Stimulated activated CD4-positive, alpha-beta T cell treated with anti-CD3 and anti-CD28 coated beads, TNF-alpha, amount 100 ng/mL, for 48 hours (primary cell): Measurements from ENCODE around the gene DZIP1.
"Not testable (repeated sequence)": the region's sequence is repeated elsewhere in the genome, so short reads cannot be mapped to it uniquely, and the experiment has no call there.

Source experiments
- DNase-seq, 3 donors: peaks; one replicate each; pipeline ENCODE4 v3.0.0-alpha.2; 2020; ENCODE audit warnings: low read depth in 3 of 3

Gene DZIP1, protein sequence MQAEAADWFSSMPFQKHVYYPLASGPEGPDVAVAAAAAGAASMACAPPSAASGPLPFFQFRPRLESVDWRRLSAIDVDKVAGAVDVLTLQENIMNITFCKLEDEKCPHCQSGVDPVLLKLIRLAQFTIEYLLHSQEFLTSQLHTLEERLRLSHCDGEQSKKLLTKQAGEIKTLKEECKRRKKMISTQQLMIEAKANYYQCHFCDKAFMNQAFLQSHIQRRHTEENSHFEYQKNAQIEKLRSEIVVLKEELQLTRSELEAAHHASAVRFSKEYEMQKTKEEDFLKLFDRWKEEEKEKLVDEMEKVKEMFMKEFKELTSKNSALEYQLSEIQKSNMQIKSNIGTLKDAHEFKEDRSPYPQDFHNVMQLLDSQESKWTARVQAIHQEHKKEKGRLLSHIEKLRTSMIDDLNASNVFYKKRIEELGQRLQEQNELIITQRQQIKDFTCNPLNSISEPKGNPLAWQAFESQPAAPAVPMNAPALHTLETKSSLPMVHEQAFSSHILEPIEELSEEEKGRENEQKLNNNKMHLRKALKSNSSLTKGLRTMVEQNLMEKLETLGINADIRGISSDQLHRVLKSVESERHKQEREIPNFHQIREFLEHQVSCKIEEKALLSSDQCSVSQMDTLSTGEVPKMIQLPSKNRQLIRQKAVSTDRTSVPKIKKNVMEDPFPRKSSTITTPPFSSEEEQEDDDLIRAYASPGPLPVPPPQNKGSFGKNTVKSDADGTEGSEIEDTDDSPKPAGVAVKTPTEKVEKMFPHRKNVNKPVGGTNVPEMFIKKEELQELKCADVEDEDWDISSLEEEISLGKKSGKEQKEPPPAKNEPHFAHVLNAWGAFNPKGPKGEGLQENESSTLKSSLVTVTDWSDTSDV

DNA sequence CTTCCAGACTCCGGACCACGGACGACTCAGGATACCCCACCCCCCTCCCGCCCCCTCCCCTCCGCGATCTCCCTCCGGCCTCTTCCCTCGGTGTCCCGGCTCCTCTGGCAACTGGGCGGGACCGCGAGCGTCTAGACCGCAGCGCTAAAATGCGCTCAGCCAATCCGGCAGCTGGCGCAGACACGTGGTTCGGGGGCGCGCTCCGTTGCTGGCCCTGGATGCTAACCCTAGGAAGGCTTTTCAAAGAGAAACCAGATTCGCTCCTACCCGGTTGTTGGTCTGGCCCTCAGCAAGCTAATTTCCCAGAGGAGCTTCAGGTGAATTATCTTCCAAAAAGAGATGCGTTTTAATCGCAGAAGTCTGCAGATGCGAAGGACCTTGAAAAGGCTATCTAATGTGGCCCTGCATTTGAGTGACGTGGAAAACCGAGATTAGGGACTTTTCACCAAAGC is at the start of gene DZIP1:
Gene DZIP1 (minus strand): TSS at position 106 of the 452 bp plus-strand sequence. CDS start 2,677 bp downstream, outside the sequence.
- DNase-seq = peak in 1 of 3 donors; percentile 21

DNA sequence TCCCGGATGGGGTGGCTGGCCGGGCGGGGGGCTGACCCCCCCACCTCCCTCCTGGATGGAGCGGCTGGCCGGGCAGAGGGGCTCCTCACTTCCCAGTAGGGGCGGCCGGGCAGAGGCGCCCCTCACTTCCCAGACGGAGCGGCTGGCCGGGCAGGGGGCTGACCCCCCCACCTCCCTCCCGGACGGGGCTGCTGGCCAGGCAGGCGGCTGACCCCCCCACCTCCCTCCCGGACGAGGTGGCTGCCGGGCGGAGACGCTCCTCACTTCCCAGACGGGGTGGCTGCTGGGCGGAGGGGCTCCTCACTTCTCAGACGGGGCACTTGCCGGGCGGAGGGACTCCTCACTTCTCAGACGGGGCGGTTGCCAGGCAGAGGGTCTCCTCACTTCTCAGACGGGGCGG is 46.5 kb upstream of the DZIP1 start:
- not testable (repeated sequence) for DNase-seq

DNA sequence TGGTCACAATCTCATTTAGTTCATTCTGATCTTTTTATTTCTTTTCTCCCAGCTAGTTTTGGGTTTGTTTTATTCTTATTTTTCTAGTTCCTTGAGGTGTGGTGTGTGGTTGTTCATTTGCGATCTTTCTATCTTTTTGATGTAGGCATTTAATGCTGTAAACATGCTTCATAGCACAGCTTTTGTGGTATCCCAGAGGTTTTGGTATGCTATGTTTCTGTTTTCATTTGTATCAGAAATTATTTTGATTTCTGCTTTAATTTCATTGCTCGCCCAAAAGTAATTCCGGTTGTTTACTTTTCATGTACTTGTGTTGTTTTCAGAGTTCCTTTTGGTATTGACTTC is 45.0 kb upstream of the DZIP1 start:
- DNase-seq = no peak

DNA sequence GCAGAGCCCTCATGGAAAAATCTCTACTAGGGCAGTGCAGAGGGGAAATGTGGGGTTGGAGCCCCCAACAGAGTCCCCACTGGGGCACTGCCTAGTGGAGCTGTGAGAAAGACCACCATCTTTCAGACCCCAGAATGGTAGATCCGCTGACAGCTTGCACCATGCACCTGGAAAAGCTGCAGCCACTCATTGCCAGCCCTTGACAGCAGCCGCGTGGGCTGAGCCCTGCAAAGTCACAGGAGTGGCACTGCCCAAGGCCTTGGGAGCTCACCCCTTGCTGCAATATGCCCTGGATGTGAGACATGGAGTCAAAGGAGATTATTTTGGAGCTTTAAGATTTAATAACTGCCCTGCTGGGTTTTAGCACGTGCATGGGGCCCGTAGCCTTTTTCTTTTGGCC is 40.5 kb upstream of the DZIP1 start:
- DNase-seq = not testable (repeated sequence)

DNA sequence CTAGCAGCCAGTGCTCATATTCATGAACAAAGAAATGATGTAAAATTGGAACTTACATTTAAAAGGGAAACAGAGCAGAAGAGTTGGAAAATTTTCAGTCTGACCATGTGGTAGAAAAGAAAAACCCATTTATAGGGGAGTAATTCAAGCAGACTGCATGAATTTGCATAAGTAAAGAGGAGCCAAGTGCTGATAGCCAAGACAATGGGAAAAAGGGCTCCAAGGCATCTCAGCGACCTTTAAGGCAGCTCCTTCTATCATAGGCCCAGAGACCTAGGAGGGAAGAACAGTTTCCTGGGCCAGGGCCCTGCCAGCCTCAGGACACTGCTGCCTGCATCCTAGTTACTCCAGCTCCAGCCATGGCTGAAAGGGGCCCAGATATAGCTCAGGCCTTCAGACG is 39.9 kb upstream of the DZIP1 start:
- DNase-seq = no peak

DNA sequence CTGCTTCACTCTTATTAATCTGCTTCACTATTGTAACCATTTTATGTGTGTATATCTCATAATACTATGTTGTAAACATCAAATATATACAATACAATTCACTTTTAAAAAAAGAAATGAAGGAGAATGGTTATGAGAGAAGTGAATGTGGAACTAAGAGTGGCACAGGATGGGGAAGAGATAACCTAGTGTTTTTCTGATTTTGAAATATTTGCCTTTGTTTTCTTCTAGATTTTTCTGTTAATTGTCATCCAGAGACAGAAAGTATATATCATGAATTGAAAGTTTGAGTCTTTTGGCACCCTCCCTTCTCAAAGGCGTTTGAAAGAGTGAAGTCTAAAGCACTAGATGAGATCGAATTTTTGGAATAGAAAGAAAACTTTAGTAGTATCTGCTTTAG is 35.2 kb upstream of the DZIP1 start:
- no peak for DNase-seq

DNA sequence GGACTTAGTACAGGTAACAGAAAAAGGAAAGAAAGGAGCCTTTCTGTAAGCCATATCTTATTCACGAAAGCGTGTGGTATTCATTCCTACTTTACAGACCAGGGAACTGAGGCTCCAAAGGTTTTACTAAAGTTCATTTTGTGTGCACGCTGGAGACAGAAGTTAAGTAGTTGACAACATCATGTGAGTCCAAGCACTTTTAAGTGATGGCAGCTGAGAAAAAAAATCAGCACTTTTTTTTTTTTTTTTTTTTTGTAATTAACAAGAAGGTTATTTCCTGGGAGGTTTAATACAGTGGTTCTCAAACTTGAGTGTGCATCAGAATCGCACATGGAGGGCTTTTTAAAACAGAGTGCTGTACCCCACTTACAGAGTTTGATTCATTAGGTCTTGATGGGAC is 34.5 kb upstream of the DZIP1 start:
- DNase-seq = no peak

DNA sequence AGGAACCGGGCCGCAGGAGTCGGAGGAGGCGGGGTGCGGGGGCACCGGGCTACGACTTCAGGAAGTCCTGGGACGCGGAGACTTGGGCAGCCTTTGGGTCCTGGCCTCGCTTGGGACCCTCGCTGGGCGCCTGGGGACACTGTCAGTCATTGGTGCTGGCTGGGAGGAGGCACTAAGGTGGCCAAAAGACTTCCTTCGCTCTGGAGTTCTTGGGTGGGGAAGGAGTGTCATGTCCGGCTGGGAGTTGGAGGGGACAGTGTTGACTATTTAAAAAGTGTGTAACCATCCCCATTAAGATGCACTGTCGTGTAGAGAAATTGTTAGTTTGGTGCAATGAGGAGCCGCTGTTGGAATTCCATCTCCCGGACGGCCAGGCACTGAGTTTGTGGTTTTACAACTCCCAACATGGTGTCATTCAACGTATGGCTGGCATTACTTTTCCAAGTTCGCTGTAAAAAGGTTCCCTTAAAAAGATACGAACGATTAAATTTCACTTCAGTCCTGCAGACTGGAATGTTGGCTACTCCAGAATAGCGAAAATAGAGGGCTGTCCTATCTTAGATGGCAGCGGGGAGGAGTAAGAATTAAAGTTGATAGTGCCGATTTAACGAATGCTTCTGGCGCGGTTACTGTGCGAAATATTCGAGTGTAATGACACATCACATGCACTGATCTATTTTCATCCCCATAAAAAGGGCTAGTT is 33.2 kb upstream of the DZIP1 start:
- no peak for DNase-seq

DNA sequence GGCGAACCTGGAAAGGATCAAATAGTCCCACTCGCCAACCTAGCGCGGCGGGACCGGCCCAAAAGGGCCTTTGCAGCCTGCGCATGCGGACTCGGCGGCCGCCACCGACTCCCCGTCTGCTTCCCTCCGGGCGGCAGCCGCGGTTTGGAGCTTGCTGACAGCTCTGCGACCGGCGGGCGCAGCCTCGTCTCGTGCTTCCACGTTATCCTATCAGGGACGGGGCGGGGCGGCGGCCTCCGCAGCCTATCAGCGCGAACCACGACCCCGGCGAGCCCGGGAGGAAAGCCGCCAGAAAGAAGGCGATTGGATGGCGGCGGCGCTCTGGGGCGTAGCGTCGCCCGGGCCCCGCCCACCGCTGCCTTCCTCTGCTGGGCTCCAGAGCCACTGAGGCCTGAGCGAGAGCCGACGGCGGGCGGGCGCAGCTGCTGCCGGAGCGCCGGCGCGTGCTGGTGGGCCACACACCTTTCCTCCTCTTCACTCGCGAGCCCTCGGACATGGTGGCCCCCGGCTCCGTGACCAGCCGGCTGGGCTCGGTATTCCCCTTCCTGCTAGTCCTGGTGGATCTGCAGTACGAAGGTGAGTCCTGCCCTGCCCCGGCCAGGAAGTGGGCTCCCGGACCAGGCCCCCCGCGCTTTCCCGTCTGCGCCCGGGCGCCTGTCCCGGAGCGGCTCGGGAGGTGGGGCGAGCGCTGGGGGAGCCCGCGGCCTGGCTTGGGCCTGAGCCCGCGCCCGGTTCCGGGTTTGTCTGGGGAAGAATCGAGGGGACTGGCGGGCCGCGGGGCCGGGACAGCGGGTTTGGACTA is 32.5 kb upstream of the DZIP1 start, which contains the start of gene DNAJC3:
Gene DNAJC3 (plus strand): TSS at position 378 of the 802 bp plus-strand sequence. CDS start 117 bp downstream, at position 495.
- DNase-seq = peak; percentile 95

DNA sequence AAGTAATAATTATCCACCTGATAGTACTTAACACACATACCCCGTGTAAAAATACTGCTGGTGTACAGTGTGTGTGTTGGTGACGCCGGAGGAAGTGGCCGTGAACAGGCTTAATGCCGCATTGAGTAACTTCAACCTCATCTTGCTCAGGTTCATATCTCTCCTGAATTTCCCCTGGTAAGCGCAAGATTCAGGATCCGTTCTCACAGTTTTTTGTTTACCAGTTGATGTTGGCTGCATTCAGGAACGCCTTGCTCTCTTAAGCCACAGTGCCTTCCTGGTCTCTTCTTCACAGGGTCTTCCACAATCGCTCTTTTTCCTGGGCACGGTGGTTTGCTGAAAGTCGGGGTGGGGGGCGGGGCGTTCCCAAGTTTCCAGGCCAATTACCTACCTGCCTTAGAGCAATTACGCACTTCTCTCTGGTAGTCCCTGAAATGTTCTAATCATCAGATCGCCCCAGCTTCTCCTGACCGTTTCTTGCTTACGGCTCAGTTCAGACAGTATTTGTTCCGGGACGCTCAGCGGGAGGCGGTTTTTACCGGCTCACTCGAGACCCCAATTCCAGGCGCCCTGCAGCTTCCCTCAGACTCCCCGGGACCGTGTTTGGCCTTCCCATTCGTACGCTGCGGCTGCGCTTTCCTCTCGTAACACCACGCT is 31.7 kb upstream of the DZIP1 start:
- peak in 1 of 3 donors; percentile 20 for DNase-seq

DNA sequence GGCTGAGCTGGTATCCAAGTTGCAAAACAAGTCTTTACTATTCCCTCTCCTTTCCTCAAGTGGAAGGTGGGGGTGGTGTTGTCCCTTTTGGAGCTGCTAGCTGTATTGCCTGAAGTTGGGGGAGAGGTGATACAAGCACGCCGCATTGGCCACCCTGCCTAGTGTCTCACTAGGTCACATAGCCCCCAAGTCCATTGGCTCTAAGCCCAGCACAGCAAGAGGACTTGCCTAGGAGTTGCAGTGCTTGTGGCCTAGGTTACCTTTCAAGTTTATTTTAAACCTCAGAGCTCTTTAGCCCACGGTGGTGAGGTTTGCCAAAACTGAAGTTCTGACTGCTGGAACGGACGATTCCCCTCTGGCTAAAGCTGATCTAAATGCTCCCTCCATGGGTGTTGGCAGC is 27.1 kb upstream of the DZIP1 start:
- no peak for DNase-seq

DNA sequence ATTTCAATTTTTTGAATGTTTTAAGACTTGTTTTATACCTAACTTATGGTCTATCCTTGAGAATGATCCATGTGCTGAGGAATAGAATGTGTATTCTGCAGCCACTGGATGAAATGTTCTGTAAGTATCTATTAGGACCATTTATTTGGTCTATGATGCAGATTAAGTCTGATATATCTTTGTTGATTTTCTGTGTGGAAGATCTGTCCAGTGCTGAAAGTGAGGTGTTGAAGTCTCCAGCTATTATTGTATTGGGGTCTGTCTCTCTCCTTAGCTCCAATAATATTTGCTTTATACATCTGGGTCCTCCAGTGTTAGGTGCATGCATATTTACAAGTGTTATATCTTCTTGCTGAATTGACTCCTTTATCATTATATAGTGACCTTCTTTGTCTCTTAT is 22.7 kb upstream of the DZIP1 start:
- not testable (repeated sequence) for DNase-seq

DNA sequence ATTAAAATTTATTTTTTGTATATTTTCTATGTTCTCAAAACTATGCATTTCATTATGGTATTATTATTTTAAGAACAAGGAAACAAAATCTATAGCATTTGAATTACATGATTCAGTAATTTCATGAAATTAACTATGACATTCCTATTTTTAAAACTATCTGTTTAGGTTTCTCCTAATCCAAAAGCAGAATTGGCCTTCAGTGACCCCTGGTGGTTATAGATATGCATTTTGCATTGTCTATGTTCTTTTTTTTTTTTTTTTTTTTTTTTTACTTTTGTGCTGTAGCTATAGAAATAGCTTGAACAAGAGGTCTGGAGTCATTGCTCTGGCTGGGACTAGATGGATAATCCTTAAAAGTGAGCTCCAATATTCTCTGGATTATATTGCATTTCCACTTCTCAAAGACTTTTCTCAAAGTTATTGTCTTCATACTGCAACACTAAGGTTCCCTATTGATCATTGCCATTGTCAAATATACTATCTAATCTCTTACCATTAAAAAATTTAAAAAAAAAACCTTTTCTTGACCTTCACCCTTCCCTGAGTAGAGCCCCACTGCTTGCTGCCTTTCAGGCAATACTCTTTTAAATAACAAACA is 16.6 kb upstream of the DZIP1 start:
- no peak for DNase-seq

DNA sequence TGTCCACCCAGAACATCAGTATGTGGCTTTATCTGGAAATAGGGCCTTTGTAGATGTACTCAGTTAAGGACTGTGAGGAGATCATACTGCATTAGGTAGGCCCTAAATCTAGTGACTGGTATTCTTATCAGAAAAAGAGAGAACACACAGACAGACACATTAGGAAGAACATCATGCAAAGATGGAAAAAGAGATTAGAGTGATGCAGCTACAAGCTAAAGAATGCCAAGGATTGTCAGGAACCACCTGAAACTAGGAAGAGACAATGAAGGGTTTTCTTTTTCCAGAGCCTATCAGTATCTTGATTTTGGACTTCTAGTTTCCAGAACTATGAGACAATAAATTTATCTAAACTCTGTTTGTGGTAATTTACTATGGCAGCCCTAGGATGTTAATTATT is 15.0 kb upstream of the DZIP1 start:
- DNase-seq = no peak

DNA sequence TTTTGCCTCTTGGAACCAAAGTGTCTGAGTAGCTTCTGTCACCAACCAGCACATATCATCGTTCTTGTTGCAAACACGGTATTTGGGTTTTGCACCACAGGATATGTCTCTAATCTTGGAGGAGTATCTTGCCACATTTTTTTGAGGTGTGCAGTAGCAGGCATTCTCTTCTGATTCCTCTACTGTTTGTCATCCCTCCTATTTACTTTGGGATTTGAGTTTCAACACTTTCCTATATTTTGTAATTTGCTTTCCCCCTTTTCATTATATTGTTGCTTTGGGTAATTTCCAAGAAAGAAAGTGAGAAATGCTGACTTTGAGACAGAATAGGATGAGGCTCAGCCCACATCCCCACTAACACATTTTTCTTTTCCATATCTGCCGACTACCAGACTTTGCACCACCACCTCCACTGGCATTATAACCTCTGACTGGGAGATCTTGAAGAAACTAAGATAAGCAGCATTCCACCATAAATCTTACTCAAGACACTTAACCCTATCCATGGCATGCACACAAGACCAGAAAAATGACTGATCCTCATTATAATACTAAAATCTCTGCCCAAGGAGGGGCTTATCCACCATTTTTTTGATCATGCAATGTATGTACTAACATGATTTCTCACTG is 12.0 kb upstream of the DZIP1 start:
- no peak for DNase-seq

DNA sequence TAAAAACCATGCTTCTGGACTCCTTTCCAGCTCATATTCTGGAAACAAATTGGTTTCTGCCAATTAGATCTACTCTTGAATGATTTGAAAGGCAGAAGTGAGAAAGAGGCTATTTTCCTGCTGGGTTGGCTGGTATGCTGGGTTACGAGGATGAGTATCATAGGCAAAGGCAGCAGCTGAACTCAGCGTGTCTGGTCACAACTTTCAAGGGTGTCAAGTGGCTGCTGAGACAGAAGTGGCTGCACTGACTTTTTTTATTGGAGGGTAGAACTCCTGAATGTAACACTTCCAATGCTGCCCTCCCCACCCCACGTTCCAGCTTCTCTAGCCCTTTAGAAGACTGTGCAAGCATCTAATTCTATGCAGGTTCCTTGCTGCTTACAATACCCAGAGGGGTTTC is 8.3 kb upstream of the DZIP1 start:
- no peak for DNase-seq

DNA sequence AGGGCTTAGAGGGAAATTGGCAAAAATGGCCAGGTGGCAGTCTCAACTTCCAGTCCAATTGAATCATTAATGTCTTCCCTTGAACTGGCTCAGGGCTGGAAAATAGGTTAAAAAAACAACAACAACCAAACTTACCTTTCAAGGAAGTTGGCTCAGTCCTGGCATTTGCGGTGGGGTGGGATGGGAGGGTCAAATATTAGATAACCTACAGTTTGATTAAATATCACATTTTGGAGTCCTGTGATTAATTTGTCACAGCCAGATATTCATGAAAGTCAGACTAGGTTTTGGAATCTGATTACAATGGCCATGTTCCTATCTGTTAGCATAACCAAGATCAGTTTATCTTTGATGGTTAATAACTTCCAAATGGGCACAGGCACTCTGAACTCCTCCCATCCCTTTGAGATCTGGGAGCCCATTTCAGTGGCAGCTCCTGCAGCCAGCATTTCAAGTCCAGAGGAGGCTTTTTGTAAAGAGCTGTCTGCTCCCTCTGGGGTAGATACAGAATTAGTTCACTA is 7.8 kb upstream of the DZIP1 start:
- no peak for DNase-seq

DNA sequence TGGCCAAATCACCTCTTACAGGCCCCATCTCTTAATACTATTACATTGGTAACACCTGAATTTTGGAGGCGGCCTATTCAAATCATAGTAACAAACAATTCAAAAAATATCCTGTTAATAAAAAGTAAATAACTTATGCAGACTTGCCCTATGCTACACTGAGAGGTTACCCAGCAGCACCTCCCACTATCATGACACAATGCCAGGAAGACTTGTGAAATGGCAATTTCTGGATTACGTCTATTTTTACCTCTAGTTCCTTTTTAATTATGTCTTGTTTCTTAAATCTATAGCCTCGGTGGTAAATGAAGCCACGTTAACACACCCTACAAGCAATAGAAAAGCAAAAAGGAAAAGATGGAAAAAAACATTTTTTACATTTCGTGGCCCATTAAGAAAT is 6.2 kb upstream of the DZIP1 start:
- no peak for DNase-seq

DNA sequence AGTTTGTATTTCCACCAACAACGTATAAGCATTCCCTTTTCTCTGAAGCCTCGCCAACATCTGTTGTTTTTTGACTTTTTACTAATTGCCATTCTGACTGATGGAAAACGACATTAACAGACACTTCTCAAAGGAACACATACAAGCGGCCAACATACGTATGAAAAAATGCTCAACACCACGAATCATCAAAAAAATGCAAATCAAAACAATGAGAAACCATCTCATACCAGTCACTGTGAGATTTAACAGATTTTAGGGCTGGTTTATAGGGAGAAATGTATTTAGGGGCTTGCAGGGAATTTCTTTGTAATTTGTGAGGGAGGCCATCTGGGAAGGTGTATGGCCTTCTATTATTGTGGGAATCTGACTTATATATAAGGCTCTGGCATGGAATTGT is 2.8 kb upstream of the DZIP1 start:
- DNase-seq = no peak
